GM10266 (cell line): Measurements from ENCODE around the gene CCDC7.
"Not testable (repeated sequence)": the region's sequence is repeated elsewhere in the genome, so short reads cannot be mapped to it uniquely, and the experiment has no call there.

Source experiments
- DNase-seq: peaks from one replicate; pipeline ENCODE4 v3.0.0; 2012; ENCODE audit errors: extremely low spot score
- TF ChIP-seq, protein P1 (sequence below): IDR thresholded peaks from 2 replicates; pipeline ENCODE4 v1.5.1; 2012; ENCODE audit warnings: mild to moderate bottlenecking, low read depth; ENCODE audit not compliant: control insufficient read depth, insufficient read depth; ENCODE audit errors: missing control alignments

CCDC7 gene

GRCh38 chr10:32445740-32446535 is at the start of gene CCDC7:
TSS of gene CCDC7 (plus strand) at chr10:32446140. CDS start at chr10:32451643, 5,503 bp downstream.
- TF ChIP-seq, protein P1, sequence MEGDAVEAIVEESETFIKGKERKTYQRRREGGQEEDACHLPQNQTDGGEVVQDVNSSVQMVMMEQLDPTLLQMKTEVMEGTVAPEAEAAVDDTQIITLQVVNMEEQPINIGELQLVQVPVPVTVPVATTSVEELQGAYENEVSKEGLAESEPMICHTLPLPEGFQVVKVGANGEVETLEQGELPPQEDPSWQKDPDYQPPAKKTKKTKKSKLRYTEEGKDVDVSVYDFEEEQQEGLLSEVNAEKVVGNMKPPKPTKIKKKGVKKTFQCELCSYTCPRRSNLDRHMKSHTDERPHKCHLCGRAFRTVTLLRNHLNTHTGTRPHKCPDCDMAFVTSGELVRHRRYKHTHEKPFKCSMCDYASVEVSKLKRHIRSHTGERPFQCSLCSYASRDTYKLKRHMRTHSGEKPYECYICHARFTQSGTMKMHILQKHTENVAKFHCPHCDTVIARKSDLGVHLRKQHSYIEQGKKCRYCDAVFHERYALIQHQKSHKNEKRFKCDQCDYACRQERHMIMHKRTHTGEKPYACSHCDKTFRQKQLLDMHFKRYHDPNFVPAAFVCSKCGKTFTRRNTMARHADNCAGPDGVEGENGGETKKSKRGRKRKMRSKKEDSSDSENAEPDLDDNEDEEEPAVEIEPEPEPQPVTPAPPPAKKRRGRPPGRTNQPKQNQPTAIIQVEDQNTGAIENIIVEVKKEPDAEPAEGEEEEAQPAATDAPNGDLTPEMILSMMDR = peak; percentile 67
- peak; percentile 84 for DNase-seq

- DNase-seq = not testable (repeated sequence)
Measured at GRCh38 chr10:32397163-32397562, 48.8 kb upstream of the CCDC7 start.

DNA sequence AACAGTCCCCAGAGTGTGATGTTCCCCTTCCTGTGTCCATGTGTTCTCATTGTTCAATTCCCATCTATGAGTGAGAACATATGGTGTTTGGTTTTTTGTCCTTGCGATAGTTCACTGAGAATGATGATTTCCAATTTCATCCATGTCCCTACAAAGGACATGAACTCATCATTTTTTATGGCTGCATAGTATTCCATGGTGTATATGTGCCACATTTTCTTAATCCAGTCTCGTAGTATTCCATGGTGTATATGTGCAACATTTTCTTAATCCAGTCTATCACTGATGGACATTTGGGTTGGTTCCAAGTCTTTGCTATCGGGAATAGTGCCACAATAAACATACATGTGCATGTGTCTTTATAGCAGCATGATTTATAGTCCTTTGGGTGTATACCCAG is 46.2 kb upstream of the CCDC7 start:
- not testable (repeated sequence) for DNase-seq

DNA sequence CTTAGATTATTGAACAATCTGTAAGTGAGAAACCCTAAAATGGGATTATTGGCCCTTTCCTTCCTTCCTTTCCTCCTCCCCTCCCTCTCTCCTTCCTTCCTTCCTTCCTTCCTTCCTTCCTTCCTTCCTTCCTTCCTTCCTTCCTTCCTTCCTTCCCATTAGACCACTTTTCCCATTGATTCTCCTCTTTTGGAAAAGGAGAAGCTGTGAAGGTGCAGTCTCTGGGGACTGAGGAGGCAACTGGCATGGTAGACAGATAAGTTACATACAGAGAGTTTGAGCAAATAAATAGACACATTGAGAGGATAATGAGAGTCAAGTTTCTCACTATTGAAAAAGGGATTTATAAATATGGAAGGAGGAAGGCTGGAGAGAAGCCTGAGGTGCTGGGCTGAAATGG is 45.0 kb upstream of the CCDC7 start:
- TF ChIP-seq, protein P1 = no peak
- DNase-seq = no peak

- DNase-seq = no peak
- TF ChIP-seq, protein P1 = no peak
Measured at GRCh38 chr10:32402499-32402898, 43.4 kb upstream of the CCDC7 start.

- no peak for DNase-seq
Measured at GRCh38 chr10:32403091-32403490, 42.8 kb upstream of the CCDC7 start.

DNA sequence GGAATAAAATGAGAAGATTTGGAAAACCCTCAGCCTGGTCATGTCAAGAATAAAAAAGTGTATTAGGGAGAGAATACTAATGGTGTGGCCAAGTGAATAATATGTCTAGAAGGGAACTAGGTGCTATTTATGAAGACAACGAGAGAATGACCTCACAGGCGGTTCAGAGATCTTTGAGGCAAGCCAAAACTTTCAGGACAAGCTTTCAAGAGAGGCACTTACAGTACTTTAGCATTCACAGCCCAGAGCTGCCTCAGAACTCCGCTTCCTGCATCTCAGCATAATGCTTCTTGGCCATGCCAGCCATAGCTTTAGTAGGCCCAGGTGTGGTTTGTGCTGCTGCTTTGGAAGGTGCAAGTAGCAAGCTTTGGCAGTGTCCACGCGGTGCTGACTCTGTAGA is 37.2 kb upstream of the CCDC7 start:
- DNase-seq = no peak
- TF ChIP-seq, protein P1 = no peak

More at GRCh38 chr10:32403091-32403490, 42.8 kb upstream of the CCDC7 start:
- TF ChIP-seq, protein P1 = no peak

- DNase-seq = no peak
- TF ChIP-seq, protein P1 = no peak
Measured at GRCh38 chr10:32409741-32410140, 36.2 kb upstream of the CCDC7 start.
